Dedifferentiated amniotic fluid mesenchymal stem cell (primary cell): Measurements from ENCODE around the gene SRP54.
A peak's percentile ranks its signal among the peaks of the same experiment; 100 is the strongest.
"Not testable (repeated sequence)": the region's sequence is repeated elsewhere in the genome, so short reads cannot be mapped to it uniquely, and the experiment has no call there.

Experiments
- DNase-seq: peaks from one replicate; pipeline ENCODE4 v3.0.0-alpha.2; 2016; ENCODE audit errors: extremely low spot score

SRP54 gene

DNA sequence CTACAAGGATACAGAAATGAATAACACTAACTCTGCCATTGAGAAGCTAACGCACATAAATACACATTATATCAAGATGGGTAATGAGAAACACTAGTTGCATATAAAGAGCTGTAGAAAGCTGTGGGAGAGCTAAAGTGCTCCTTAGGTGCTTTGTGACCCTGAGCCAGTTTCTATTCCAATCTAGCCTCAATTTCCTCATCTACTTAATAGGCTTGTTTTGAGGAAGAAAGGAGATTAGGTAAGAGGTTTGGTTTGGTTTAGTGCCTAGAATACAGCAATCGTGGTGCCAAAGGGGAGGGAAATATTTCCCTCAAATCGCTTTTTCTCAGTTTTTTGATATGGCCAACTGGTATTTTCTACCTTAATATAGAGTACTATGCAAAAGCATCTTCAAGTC, 994 bp downstream of the SRP54 start:
- DNase-seq: no peak

GRCh38 chr14:34985740-34986139, 2.9 kb downstream of the SRP54 start:
- no peak for DNase-seq

GRCh38 chr14:34987180-34987579, 4.4 kb downstream of the SRP54 start:
- no peak for DNase-seq

DNA sequence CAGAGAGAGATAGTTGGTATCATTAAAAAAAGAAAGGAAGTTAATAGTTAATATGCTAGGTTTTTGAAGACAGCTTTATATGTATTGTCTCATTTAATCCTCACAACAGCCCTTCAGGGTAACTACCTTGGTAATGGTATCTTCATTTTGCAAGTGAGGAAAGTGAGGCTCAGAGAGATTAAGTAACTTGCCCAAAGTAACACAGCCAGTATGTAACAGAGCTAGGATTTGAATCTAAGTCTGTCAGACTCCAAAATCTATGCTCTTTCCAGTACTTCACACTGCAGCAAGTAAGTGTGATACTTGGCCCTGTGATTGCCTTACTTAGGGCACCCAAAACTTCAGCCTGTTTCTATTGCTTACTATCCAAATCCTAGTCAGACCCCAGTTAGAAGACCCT, 7.0 kb downstream of the SRP54 start:
- DNase-seq: no peak

DNA sequence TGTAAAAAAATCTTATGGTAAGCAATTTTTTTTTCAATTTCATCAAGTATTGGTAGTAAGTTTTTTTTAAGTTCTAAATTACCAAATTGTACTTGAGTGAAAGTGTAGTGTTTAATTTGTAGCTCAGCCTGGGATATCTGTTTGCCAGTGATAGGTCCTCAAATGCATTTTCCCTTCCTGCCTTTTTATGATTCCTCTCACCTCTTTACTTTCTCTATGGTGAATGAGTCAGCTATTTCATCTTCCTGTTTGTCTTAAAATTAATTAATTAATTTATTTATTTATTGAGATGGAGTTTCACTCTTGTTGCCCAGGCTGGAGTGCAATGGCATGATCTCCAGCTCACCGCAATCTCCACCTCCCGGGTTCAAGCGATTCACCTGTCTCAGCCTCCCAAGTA, 10.6 kb downstream of the SRP54 start:
- DNase-seq: no peak

GRCh38 chr14:34994668-34995067, 11.9 kb downstream of the SRP54 start:
- no peak for DNase-seq

- no peak for DNase-seq
Measured at GRCh38 chr14:34997762-34998161, 15.0 kb downstream of the SRP54 start.

DNA sequence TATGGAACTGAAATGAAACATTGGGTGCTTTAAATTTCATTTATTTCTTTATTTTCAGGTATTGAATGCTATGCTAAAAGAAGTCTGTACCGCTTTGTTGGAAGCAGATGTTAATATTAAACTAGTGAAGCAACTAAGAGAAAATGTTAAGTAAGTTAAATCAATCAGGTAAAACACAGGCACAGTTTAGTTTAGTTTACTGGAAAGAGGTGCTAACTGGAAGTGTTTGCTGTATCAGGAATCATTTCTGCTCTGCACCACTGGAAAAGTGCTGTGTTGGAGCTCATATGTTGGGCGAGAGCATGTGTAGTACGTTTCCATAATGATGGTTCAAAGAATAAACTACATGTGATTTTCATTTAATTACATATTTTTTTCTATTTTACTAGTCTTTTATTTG, 16.7 kb downstream of the SRP54 start:
- no peak for DNase-seq

DNA sequence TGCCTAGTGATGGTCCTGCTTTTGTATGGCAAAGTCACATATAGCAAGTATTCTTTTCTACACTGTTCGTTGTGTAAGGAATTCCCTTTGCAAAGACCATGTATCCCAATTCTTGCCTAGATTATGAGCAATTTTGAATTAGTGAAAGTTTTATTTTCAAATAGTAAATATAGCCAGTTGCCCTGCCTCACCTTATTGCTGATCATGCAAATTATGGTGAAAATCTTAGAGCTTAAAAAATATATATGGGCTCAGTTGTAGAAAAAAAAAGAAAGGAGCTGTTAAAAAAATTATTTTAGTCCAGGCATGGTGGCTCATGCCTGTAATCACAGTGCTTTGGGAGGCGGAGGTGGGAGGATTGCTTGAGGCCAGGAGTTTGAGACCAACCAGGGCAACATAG, 18.8 kb downstream of the SRP54 start:
- no peak for DNase-seq

DNA sequence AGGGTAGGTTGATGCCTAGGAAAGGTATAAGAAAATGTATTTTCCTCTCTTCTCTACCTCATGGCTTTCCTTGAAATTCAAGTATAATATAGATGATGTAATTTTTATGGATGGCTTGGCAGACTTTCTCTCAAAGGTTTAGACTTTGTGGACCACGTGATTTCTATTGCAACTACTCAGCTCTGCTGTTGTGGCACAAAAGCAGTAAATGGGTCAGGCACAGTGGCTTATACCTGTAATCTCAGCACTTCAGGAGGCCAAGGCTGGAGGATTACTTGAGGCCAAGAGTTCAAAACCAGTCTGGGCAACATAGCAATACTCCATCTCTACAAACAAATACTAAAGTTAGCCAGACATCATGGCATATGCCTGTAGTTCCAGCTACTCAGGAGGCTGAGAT, 22.0 kb downstream of the SRP54 start:
- no peak for DNase-seq

DNA sequence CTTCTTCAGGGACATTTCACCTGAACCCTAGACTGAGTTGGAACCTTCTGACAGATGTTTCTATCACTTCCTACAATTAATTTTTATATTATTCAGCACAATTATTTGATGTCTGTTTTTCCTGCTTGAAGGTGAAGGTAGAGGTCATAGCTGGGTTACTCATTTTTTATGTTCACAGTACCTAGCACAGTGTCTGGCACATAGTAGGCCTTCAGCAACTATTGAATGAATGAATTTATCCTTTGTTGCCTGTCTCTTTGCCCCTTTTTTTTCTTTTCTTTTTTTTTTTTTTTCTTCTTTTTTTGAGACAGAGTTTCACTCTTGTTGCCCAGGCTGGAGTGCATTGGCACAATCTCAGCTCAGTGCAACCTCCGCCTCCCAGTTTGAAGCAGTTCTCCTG, 33.8 kb downstream of the SRP54 start:
- DNase-seq: no peak

GRCh38 chr14:35020713-35021112, 37.9 kb downstream of the SRP54 start:
- DNase-seq: no peak

DNA sequence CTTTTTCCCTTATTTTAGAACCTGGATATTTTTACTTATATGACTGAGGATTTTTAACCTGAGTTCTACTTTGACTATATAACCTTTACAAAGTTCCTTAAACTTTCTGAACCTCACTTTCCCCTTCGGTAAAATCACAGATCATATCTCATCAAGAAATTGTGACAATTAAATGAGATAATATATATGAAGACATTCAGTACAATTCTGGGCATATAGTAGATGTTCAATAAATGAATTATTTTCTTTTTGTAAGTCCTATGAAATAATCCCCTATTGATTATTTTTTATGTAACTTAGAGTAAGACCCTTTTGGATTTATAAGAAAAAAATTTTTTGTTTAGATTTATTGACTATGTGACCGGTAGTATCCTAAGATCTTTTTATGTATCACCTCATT, 45.6 kb downstream of the SRP54 start:
- no peak for DNase-seq

DNA sequence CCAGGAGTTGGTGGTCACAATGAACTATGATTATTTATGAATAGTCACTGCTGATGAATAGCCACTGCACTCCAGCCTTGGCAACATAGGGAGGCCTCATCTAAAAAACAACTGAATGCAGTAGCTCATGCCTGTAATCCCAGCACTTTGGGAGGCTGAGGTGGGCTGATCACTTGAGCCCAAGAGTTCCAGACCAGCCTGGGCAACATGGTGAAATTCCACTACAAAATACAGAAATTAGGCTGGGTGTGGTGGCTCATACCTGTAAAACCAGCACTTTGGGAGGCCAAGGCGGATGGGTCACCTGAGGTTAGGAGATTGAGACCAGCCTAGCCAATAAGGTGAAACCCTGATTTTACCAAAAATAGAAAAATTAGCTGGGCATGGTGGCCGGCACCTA, 49.8 kb downstream of the SRP54 start:
- DNase-seq: no peak

DNA sequence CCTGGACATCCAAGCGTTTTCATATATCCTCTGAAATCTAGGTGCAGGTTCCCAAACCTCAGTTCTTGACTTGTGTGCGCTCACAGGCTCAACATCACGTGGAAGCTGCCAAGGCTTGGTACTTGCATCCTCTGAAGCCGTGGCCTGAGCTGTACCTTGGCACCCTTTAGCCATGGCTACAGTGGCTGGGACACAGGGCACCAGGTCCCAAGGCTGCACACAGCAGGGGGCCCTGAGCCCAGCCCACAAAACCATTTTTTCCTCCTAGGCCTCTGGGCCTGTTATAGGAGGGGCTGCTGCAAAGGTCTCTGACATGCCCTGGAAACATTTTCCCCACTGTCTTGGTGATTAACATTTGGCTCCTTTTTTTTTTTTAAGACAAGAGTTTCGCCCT, 51.6 kb downstream of the SRP54 start:
- no peak for DNase-seq

- not testable (repeated sequence) for DNase-seq
Measured at GRCh38 chr14:35034944-35035554, 52.3 kb downstream of the SRP54 start.

DNA sequence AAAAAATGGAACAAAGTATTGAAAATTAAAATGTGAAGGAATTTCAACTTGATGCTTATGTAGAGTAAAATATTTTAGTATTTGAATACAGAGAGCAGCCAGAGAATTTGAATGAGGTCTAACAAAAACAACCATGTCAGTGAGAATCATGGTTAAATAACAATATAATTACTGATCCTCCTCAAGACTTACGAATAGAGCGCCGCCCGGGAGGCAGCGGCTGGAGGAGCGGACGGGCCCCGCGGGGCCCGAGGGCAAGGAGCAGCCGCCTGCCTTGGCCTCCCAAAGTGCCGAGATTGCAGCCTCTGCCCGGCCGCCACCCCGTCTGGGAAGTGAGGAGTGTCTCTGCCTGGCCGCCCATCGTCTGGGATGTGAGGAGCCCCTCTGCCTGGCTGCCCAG, 55.5 kb downstream of the SRP54 start:
- DNase-seq: not testable (repeated sequence)

DNA sequence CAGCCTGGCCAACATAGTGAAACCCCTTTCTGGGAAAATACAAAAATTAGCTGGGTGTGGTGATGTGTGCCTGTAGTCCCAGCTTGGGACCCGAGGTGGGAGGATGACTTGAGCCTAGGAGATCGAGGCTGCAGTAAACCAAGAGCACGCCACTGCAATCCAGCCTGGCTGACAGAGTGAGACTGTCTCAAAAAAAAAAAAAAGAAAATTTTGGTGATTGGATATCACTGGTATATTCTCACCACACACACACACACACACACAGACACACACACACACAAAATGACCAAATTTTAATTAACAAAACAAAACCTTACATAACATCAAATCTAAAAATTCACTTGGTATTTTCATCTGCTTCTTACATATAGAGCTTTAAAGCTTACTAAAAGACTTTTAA, 59.8 kb downstream of the SRP54 start:
- DNase-seq: no peak

DNA sequence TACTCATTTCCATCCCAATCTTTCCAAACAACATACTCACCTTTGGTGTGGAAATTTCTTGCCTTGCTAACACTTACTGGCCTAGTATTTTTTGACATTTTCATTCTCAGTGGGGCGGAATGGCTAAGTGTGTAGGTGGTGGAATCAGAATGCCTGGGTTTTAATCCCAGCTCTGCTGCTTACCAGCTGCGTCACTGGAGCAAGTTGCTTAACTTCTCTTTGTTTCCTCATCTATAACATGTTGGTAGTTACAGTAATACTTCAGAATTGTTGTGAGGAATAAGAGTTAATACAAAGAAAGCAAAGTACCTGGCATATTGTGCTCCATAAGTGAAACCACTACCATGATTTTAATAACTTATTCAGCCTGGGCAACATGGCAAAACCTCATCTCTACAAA, 60.3 kb downstream of the SRP54 start:
- DNase-seq: no peak

DNA sequence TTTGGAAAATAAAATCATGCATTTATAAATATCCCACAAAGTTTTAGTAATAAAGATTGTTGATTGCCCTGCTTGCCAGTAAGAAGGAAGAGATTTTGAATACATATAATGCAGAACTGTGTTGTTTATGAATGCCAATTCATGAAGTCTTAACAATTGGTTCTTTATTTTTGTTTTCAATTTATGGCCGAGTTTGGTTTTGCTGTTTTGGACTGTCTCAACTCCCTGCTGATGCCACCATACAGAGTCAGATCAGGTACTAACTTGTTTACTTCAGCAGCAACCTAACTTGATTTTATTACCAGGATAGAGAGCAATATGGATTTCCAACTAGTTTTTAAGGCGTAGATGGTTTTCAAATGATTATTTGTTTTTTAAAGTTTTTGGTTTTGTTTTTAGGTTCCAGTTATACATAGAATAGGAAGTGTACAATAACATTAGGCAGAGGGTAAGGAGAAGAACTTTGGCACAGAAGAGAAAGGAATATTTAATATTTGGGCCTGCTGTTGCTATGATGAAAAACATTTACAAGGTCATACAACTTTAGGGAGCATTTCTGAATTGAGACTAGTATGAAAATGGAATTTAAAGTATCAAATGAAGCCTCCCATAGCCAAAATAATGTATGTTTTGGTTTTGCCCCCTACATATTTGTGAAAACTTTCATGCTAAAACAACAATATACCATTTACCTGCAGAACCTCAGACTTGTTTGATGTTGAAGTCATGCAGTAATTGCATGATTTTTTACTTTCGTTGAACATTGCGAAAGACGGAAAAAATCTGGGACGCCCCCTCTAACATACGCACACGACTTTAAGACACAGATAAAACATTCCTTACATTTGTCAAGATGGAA, 62.4 kb downstream of the SRP54 start:
- DNase-seq: peak; percentile 22

DNA sequence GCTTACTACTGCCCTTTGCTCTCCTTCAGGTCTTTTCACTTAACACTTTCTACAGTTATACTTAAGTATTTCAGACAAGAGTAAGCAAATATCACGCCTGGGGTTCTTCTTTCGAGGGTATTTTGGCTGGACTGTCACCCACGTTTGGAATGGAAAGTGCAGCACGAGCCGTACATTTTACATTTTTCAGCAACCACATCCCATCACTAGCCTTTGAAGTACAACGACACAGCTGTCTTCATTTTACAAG, 62.9 kb downstream of the SRP54 start:
- no peak for DNase-seq

DNA sequence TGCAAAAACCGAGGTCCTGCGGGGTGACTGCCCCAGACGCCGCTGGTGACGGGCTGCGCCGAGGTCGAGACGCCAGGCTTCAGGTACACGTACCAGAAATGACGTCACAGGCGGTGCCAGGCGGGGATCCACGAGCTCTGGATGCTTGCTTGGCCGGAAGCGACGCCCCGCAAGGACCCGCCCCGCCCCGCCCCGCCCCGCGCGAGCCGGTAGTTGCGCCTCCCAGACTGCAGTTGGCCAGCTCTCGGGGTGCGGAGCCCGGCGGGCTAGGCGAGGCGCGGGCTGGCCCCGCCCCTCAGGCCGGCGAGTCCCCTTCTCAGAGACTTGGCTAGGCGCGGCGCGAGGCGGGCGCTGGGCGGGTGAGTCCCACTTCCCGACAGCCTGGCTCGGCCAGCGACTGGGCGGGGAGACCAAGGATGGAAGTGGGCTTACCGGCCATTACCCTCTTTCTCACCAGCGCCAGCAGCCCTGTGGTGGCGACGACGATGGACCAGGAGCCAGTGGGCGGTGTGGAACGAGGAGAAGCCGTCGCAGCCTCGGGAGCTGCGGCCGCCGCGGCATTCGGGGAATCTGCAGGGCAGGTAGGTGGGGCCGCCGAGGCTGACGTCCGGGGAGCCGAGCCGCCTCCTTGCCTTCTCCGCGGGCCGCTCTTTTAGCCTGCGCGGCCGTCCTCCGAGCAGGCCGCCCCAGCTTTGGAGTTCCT, 63.4 kb downstream of the SRP54 start, which contains the start of gene FAM177A1:
Gene FAM177A1 (plus strand): TSS at position 225 of the 703 bp plus-strand sequence. CDS start 192 bp downstream, at position 417.
- DNase-seq: peak; percentile 89
